ENCODE data around the gene NTN3.

DNA sequence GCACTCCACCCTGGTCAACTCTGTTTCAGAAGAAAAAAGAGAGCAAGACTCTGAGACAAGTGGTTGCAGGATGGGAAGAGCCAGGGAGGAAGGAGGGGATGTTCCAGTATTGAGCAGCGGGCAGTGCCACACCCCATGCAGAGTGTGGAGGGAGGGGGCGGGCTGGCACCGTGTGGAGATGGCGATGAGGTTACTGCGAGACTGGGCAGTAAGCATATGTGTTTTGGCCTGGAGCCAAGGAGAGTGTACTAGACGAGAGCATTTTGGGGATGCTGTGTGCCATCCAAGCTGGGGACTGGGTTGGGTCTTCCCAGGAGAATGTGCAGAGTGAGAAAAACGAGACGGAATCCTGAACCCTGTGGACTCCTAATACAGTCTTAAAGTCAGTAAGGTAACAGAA, 7.2 kb downstream of the NTN3 start:
- TF ChIP-seq RFX5 (IDR thresholded peaks at IDR 0.05): no peak
- no peak for TF ChIP-seq ZC3H11A (IDR thresholded peaks at IDR 0.05)
- TF ChIP-seq TFCP2L1 (CRISPR knock-in tag; IDR thresholded peaks at IDR 0.05): no peak
- no peak for TF ChIP-seq PHF8 (IDR thresholded peaks at IDR 0.05; ENCODE audit: borderline replicate concordance, low read depth)
- TF ChIP-seq POLR2A (IDR thresholded peaks at IDR 0.05; ENCODE audit: low read length): no peak
- TF ChIP-seq EHMT2 (IDR thresholded peaks at IDR 0.05; ENCODE audit: low read depth): no peak
- TF ChIP-seq, protein P1, sequence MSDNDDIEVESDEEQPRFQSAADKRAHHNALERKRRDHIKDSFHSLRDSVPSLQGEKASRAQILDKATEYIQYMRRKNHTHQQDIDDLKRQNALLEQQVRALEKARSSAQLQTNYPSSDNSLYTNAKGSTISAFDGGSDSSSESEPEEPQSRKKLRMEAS (IDR thresholded peaks at IDR 0.05): no peak
- TF ChIP-seq, protein P2, sequence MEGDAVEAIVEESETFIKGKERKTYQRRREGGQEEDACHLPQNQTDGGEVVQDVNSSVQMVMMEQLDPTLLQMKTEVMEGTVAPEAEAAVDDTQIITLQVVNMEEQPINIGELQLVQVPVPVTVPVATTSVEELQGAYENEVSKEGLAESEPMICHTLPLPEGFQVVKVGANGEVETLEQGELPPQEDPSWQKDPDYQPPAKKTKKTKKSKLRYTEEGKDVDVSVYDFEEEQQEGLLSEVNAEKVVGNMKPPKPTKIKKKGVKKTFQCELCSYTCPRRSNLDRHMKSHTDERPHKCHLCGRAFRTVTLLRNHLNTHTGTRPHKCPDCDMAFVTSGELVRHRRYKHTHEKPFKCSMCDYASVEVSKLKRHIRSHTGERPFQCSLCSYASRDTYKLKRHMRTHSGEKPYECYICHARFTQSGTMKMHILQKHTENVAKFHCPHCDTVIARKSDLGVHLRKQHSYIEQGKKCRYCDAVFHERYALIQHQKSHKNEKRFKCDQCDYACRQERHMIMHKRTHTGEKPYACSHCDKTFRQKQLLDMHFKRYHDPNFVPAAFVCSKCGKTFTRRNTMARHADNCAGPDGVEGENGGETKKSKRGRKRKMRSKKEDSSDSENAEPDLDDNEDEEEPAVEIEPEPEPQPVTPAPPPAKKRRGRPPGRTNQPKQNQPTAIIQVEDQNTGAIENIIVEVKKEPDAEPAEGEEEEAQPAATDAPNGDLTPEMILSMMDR (IDR thresholded peaks at IDR 0.05): no peak
- no peak for TF ChIP-seq JUN (IDR thresholded peaks at IDR 0.05)
- TF ChIP-seq SREBF2 (IDR thresholded peaks at IDR 0.05): no peak

Measured in A549 (cell line).